Measurements from ENCODE around the gene CSNK1D. TPM values are rescaled to one million over a fixed set of nuclear protein-coding genes. Genes with fewer than 3 reads are reported as not detected.
A peak's percentile ranks its signal among the peaks of the same experiment; 100 is the strongest.

Gene CSNK1D
- total and polyA plus RNA-seq, 10 of the 15 experiments (the other 5 are each of a cell fraction or from before 2014, with no cell fraction given): 5.7 to 105 (median 58.1) TPM

GRCh38 chr17:82245134-82246039, 28.1 kb downstream of the CSNK1D start:
- no peaks in the 10 kb centered on the region for H3K9me3 ChIP-seq (replicated peaks; ENCODE audit: control insufficient read depth, insufficient read depth, low read length)
- no peak overlapping the region for H3K4me2 ChIP-seq (ENCODE audit: control insufficient read depth, insufficient read depth)
- intact Hi-C loops (cut with micrococcal nuclease; ENCODE audit: unreplicated experiment) (no loop called here), in situ Hi-C loops (cut with MboI) (no loop called here)
- no peak overlapping the region for H3K9ac ChIP-seq (ENCODE audit: control insufficient read depth, insufficient read depth, low read length)
- SMC1A ChIA-PET (ENCODE audit: uncharacterized antibody, unreplicated experiment): no interaction called here
- no peak for ATAC-seq
- peaks cover 14% of the 10 kb centered on the region for H3K4me1 ChIP-seq (ENCODE audit: control insufficient read depth, insufficient read depth, low read length)
- no peak overlapping the region for H2AFZ ChIP-seq (ENCODE audit: control insufficient read depth, low read depth, low read length)
- DNase-seq (ENCODE audit: low read depth, low spot score): no peak
- no peak overlapping the region for H3K27ac ChIP-seq (ENCODE audit: control insufficient read depth, insufficient read depth)
- POLR2A ChIA-PET: no interaction called here
- RAD21 ChIA-PET (ENCODE audit: unreplicated experiment): no interaction called here
- 92% methylated on average over 47 of the region's 47 CpGs for WGBS (ENCODE audit: insufficient coverage, insufficient replicate concordance, low lambda C conversion rate, missing lambda C conversion rate)
- peaks cover 29 to 65% of the 10 kb centered on the region in 2 experiments for H3K36me3 ChIP-seq (ENCODE audit: control insufficient read depth in 2 of 2, insufficient read depth in 2 of 2, low read length in 1 of 2)
- no peak for FAIRE-seq
- peaks cover 5% of the 10 kb centered on the region for H4K20me1 ChIP-seq (ENCODE audit: control insufficient read depth, insufficient read depth)
- no peak for TF ChIP-seq ZNF384 (IDR thresholded peaks at IDR 0.05; ENCODE audit: borderline replicate concordance, low read depth, low read length)
- TF ChIP-seq CREM (IDR thresholded peaks at IDR 0.05; ENCODE audit: low read depth): no peak
- TF ChIP-seq POLR2AphosphoS2 (IDR thresholded peaks at IDR 0.05; ENCODE audit: low read depth, low read length): peak; percentile 83
- no peak for TF ChIP-seq HDAC2 (IDR thresholded peaks at IDR 0.05)
- no peak for TF ChIP-seq CHD2 (IDR thresholded peaks at IDR 0.05; ENCODE audit: borderline replicate concordance, low read depth, low read length)
- TF ChIP-seq POLR2AphosphoS5 (IDR thresholded peaks at IDR 0.05; ENCODE audit: low read length): peak; percentile 61
- TF ChIP-seq YY1 (IDR thresholded peaks at IDR 0.05; ENCODE audit: low read depth, low read length): no peak
- no peak for TF ChIP-seq TCF12 (IDR thresholded peaks at IDR 0.05; ENCODE audit: low read depth, low read length)
- peak; percentile 75 for TF ChIP-seq POLR2A (IDR thresholded peaks at IDR 0.05; ENCODE audit: low read depth, low read length)
- no peak for TF ChIP-seq E4F1 (IDR thresholded peaks at IDR 0.05; ENCODE audit: borderline replicate concordance, partially characterized antibody)
- no peak for TF ChIP-seq CEBPZ (IDR thresholded peaks at IDR 0.05; ENCODE audit: low read depth, low read length)
- TF ChIP-seq HSF1 (IDR thresholded peaks at IDR 0.05; ENCODE audit: low read depth, low read length): no peak
- TF ChIP-seq SPI1 (IDR thresholded peaks at IDR 0.05; ENCODE audit: borderline replicate concordance, insufficient read depth, low read depth, low read length): no peak
- TF ChIP-seq NR2C2 (IDR thresholded peaks at IDR 0.05; ENCODE audit: borderline replicate concordance, control insufficient read depth, insufficient read length, low read depth): no peak
- no peak overlapping the region for H3K4me3 ChIP-seq
- CTCF ChIA-PET: no interaction called here
- H3K79me2 ChIP-seq (ENCODE audit: control insufficient read depth, insufficient read depth, low read length): no peaks in the 10 kb centered on the region
- no TSS peak for BruUV-seq (replicated peaks)
- H3K27me3 ChIP-seq (replicated peaks in 1 of 2; ENCODE audit: control insufficient read depth in 2 of 2, insufficient read depth in 2 of 2, low read length in 1 of 2): no peaks in the 10 kb centered on the region

All from GM12878 (cell line).